M059J (cell line): ENCODE data around the gene ABHD2. TPM values are rescaled to one million over a fixed set of nuclear protein-coding genes. Genes with fewer than 3 reads are reported as not detected.
A peak's percentile ranks its signal among the peaks of the same experiment; 100 is the strongest.
"Not testable (repeated sequence)": the region's sequence is repeated elsewhere in the genome, so short reads cannot be mapped to it uniquely, and the experiment has no call there.

Source experiments
- DNase-seq: peaks from one replicate; pipeline ENCODE4 v3.0.0-alpha.2; 2012; ENCODE audit warnings: low read depth
- total RNA-seq: library from RNA; depleted of rRNA; stranded (reverse); fragments of >200 nt; shearing (Covaris generic); gene quantifications from 2 replicates; pipeline ENCODE4 v1.2.3, GENCODE V29; 2014

Gene ABHD2
- total RNA-seq, 1 experiment from 2014 or later = 60.5 TPM

- no peak for DNase-seq
Measured at GRCh38 chr15:89119489-89120478, 31.5 kb downstream of the ABHD2 start.

- not testable (repeated sequence) for DNase-seq
Measured at GRCh38 chr15:89120479-89121000, 32.3 kb downstream of the ABHD2 start.

GRCh38 chr15:89121414-89121813, 33.2 kb downstream of the ABHD2 start:
- DNase-seq = no peak

- DNase-seq = no peak
Measured at GRCh38 chr15:89122505-89123180, 34.4 kb downstream of the ABHD2 start.

GRCh38 chr15:89123181-89123525, 34.9 kb downstream of the ABHD2 start:
- DNase-seq = peak; percentile 82

GRCh38 chr15:89125088-89125826, 37.0 kb downstream of the ABHD2 start:
- DNase-seq = no peak

GRCh38 chr15:89126009-89126408, 37.8 kb downstream of the ABHD2 start:
- no peak for DNase-seq

GRCh38 chr15:89127054-89127702, 38.9 kb downstream of the ABHD2 start:
- DNase-seq = peak; percentile 63

GRCh38 chr15:89128320-89129122, 40.3 kb downstream of the ABHD2 start:
- peak; percentile 86 for DNase-seq

GRCh38 chr15:89129123-89129815, 41.0 kb downstream of the ABHD2 start:
- DNase-seq = peak; percentile 59

GRCh38 chr15:89129816-89130134, 41.5 kb downstream of the ABHD2 start:
- no peak for DNase-seq

GRCh38 chr15:89130201-89130600, 41.9 kb downstream of the ABHD2 start:
- no peak for DNase-seq

GRCh38 chr15:89131731-89132130, 43.5 kb downstream of the ABHD2 start:
- no peak for DNase-seq

- no peak for DNase-seq
Measured at GRCh38 chr15:89132611-89133507, 44.6 kb downstream of the ABHD2 start.

- DNase-seq = not testable (repeated sequence)
Measured at GRCh38 chr15:89135387-89136077, 47.3 kb downstream of the ABHD2 start.

GRCh38 chr15:89136078-89136806, 48.0 kb downstream of the ABHD2 start:
- no peak for DNase-seq
